Activated CD4-positive, alpha-beta T cell treated with anti-CD3 and anti-CD28 coated beads, Interleukin-2, amount 50 U/mL, for 4 hours (primary cell): Measurements from ENCODE around the gene HMCN2.
"Not testable (repeated sequence)": the region's sequence is repeated elsewhere in the genome, so short reads cannot be mapped to it uniquely, and the experiment has no call there.

Source experiments
- DNase-seq, 2 experiments: peaks; one replicate each; pipeline ENCODE4 v3.0.0-alpha.2; 2020

HMCN2 gene

DNA sequence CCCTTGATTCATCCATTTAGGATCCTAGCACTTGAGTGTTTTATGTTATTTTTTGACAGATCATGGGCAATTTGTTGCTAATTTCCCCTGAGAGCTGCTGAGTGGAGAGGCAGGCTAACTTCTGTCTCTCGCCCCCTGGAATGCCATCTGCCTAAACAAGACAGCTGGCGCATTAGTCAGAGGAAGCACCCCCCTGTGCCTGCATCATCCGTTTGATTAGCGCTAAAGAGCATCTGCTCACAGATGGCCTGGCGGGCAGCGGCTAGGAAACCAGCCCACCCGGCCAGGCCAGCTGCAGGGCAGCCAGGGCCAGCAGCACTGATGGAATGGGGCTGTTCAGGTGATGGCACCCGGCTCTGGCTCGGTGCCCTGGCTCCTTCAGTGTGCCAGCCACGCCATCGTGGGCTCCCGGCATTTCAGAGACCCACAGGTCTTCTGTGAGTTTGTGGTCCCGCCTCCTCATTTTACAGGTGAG lies 156.3 kb downstream of the HMCN2 start:
- DNase-seq, result no peak

DNA sequence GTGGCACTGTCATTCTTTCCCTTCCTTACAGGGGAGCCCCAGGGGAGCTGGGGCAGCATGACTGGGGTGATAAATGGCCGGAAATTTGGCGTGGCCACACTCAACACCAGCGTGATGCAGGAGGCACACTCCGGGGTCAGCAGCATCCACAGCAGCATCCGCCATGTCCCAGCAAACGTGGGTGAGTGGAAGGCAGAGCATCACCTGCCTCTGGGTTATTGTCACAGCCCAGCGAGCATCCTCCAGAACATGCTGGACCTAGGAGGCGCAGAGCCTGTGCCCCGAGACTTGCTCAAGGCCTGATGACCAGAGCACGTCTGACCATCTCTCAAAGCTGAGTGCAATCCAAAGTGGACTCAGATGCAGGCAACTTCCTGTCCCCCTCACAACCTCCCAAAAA lies 157.0 kb downstream of the HMCN2 start:
- no peak for DNase-seq

GRCh38 chr9:130423272-130423671 lies 157.7 kb downstream of the HMCN2 start:
- no peak for DNase-seq

- DNase-seq, result no peak
Observed at GRCh38 chr9:130424595-130425454, 159.3 kb downstream of the HMCN2 start.

DNA sequence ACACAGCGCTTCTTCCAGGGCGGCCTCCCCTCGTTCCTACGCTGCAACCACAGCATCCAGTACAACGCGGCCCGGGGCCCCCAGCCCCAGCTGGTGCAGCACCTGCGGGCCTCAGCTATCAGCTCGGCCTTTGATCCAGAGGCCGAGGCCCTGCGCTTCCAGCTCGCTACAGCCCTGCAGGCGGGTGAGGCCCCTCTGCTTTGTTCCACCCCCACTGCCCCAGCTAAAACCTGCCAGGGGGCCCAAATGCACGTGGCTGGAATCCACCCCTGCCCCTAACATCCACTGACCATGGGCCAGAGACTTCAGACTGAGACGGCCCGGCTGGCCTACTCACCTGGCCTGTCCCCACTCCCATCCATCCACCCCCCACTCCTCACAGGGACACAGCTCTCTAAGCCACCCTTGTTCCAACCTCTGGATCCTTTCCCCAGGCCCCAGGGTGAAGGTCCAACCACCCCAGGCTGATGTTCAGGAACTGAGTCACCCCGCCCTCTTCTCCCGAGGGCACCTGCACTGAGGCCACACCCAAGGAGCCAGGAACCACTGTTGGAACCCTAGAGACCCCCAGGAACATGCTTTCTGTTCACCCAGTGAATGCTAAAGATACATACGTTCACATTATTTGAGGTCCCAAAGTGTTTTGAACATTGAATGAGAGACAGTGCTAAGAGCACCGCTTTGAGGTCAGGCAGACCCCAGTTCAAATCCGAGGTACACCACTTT lies 160.3 kb downstream of the HMCN2 start:
- no peak for DNase-seq

GRCh38 chr9:130426467-130426773 lies 160.9 kb downstream of the HMCN2 start:
- DNase-seq, result no peak

GRCh38 chr9:130426883-130427282 lies 161.3 kb downstream of the HMCN2 start:
- no peak for DNase-seq

DNA sequence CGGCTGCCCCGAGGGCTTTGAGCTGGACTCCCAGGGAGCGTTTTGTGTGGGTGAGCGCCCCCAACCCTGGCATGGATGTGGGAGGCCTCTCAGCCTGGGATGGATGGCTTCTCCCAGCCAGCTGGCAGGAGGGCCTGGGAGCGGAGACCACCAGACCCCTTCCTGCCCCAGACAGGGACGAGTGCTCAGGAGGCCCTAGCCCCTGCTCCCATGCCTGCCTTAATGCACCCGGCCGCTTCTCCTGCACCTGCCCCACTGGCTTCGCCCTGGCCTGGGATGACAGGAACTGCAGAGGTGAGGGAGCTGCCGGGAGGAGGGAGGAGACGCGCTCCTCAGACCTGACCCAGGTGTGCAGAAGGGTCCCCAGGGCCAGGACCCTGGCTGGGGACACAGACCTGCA lies 161.8 kb downstream of the HMCN2 start:
- no peak for DNase-seq

GRCh38 chr9:130428086-130428665 lies 162.6 kb downstream of the HMCN2 start:
- DNase-seq, result no peak

GRCh38 chr9:130429381-130429780 lies 163.8 kb downstream of the HMCN2 start:
- DNase-seq, result no peak

DNA sequence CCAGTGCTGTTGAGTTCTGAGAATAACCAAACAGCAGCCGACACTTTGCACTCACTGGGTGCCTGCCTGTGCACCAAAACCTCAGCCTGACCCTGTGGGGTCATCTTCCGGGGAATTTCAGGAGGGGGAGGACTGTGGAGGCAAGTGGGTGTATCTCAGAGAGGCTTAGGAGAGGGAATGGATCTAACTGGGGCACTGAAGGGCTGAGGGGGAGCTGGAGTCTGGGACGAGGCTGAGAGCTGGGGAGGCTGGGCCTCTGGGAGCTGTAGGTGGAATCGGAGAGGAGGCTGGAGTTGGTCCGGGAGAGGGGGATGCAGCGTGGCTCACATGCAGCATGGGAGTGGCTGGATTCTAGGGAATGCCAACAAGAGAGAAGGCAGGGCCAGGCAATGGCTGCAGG lies 164.3 kb downstream of the HMCN2 start:
- no peak for DNase-seq

GRCh38 chr9:130430232-130430631 lies 164.7 kb downstream of the HMCN2 start:
- no peak for DNase-seq

GRCh38 chr9:130430734-130431535 lies 165.4 kb downstream of the HMCN2 start:
- DNase-seq, result no peak

GRCh38 chr9:130431536-130432303 lies 166.2 kb downstream of the HMCN2 start:
- no peak for DNase-seq

- no peak for DNase-seq
Observed at GRCh38 chr9:130432362-130432761, 166.8 kb downstream of the HMCN2 start.

DNA sequence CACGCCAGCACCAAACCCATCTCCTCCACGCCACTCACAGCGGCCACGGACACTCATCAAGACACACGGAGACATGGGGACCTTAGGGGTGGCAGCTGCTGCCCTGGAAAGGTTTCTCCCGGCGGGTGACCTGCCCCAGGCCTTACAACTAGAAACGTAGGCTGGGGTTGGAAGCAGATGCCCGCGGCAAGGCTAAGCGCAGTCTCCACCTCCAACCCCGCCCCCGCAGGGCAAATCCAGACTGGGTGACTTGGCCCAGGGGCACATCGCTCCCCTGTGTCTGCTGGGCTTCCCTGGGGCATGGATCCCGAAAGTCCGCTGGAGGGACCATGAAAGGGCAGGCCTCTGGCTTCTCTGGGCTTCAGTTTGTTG lies 167.2 kb downstream of the HMCN2 start:
- DNase-seq, result no peak

DNA sequence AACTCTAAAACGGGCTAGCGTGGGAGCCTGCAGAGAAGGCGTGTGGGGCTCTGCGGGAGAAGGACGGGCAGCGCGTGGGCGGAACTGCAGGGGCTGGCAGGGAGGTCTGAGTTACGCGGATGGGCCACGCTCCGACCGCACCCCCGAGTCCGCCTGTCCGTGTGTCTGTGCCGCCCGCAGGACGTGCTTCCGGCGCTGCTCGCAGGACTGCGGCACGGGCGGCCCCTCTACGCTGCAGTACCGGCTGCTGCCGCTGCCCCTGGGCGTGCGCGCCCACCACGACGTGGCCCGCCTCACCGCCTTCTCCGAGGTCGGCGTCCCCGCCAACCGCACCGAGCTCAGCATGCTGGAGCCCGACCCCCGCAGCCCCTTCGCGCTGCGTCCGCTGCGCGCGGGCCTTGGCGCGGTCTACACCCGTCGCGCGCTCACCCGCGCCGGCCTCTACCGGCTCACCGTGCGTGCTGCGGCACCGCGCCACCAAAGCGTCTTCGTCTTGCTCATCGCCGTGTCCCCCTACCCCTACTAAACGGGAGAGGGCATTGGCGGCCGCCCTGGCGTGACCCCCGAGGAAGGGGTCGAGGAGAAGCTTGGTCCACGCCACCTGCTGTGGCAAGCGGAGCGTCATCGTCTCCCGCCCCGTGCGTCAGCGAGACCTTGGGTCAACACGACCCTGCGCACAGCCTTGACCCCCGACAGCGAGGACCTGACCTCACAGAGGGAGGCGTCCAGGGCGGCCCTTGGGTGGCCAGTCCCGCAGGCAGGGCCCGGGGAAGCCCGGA lies 167.8 kb downstream of the HMCN2 start:
- DNase-seq, result no peak

DNA sequence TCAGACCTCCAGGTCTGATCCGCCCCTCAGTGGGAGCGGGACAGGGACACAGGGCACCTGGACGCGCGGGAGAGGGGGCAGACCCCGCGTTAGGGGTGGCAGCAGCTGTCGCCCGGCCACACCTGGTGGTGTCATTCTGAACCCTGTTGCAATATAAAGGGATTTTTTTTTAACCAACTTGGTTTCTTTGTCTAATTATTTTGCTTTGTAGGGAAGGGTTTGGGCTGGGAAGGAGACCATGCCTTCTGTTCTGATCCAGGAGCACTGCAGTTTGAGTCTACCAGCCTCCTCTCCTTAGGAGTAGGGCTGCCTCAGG lies 168.3 kb downstream of the HMCN2 start:
- no peak for DNase-seq

- not testable (repeated sequence) for DNase-seq
Observed at GRCh38 chr9:130434656-130435055, 169.1 kb downstream of the HMCN2 start.

- no peak for DNase-seq
Observed at GRCh38 chr9:130437011-130437789, 171.6 kb downstream of the HMCN2 start.
